ENCODE data around the gene TTLL8.

TTLL8 gene

DNA sequence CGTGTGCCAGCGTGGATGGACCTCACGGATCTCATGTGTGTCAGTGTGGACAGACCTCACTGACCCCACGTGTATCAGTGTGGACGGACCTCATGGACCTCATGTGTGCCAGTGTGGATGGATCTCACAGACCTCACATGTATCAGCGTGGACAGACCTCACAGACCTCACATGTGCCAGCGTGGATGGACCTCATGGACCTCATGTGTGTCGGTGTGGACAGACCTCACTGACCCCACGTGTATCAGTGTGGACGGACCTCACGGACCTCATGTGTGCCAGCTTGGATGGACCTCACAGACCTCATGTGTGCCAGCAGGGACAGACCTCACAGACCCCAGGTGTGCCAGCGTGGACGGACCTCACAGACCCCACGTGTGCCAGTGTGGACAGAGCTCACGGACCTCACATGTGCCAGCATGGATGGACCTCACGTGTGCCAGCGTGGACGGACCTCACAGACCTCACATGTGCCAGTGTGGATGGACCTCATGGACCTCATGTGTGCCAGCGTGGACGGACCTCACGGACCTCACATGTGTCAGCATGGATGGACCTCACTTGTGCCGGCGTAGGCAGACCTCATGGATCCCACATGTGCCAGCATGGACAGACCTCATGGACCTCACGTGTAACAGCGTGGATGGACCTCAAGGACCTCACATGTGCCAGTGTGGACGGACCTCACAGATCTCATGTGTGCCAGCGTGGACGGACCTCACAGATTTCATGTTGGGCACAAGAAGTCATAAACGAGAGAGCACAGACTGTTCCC lies 18.2 kb downstream of the TTLL8 start:
- TF ChIP-seq, protein P1, sequence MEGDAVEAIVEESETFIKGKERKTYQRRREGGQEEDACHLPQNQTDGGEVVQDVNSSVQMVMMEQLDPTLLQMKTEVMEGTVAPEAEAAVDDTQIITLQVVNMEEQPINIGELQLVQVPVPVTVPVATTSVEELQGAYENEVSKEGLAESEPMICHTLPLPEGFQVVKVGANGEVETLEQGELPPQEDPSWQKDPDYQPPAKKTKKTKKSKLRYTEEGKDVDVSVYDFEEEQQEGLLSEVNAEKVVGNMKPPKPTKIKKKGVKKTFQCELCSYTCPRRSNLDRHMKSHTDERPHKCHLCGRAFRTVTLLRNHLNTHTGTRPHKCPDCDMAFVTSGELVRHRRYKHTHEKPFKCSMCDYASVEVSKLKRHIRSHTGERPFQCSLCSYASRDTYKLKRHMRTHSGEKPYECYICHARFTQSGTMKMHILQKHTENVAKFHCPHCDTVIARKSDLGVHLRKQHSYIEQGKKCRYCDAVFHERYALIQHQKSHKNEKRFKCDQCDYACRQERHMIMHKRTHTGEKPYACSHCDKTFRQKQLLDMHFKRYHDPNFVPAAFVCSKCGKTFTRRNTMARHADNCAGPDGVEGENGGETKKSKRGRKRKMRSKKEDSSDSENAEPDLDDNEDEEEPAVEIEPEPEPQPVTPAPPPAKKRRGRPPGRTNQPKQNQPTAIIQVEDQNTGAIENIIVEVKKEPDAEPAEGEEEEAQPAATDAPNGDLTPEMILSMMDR (IDR thresholded peaks at IDR 0.05; ENCODE audit: low read depth, low read length), result no peak
- TF ChIP-seq POLR2A (IDR thresholded peaks at IDR 0.05; ENCODE audit: extremely low read depth, insufficient read length) (no peak), MYC (IDR thresholded peaks at IDR 0.05; ENCODE audit: low read depth, low read length) (no peak)
- TF ChIP-seq, protein P2, sequence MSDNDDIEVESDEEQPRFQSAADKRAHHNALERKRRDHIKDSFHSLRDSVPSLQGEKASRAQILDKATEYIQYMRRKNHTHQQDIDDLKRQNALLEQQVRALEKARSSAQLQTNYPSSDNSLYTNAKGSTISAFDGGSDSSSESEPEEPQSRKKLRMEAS (IDR thresholded peaks at IDR 0.05; ENCODE audit: low read depth, low read length), result no peak
- no peak overlapping the region for H3K4me3 ChIP-seq (ENCODE audit: low read depth, low read length)
- no peak for DNase-seq (ENCODE audit: low read depth)

DNA sequence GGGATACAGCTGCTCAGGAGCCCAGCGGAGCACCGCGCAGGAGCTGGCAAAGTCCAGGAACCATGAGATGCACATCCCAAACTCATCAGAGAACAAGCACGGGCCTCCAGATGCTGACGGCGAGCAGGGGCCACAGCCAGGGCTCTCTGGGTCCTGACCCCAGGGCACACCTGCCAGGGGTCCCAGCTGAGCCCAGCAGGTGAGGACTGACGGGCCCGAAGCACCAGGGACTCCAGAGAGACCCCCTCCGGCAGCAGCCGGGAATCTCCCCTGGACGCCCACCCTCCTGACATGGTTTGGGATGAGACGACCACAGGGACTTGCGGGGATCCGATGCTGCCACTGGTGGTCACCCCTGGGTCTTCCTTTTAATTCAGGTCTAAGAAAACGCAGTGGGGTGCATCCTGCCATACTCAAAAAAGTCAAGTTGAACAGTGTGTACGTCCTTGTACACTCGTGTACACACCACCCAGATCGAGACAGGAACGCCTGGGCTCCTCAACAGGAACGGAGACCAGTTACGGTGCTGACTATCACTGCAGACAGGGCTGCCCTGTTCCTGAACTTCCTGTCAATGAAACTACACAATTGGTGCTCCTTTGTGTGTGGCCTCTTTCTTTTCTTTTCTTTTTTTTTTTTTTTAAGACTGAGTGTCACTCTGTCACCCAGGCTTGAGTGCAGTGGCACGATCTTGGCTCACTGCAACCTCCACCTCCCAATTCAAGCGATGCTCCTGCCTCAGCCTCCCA lies 21.9 kb downstream of the TTLL8 start:
- TF ChIP-seq, protein P1 (IDR thresholded peaks at IDR 0.05; ENCODE audit: low read depth, low read length), result no peak
- TF ChIP-seq POLR2A (IDR thresholded peaks at IDR 0.05; ENCODE audit: extremely low read depth, insufficient read length), result no peak
- TF ChIP-seq, protein P2 (IDR thresholded peaks at IDR 0.05; ENCODE audit: low read depth, low read length), result no peak
- no peak for TF ChIP-seq MYC (IDR thresholded peaks at IDR 0.05; ENCODE audit: low read depth, low read length)
- DNase-seq (ENCODE audit: low read depth), result no peak
- H3K4me3 ChIP-seq (ENCODE audit: low read depth, low read length), result no peak overlapping the region

DNA sequence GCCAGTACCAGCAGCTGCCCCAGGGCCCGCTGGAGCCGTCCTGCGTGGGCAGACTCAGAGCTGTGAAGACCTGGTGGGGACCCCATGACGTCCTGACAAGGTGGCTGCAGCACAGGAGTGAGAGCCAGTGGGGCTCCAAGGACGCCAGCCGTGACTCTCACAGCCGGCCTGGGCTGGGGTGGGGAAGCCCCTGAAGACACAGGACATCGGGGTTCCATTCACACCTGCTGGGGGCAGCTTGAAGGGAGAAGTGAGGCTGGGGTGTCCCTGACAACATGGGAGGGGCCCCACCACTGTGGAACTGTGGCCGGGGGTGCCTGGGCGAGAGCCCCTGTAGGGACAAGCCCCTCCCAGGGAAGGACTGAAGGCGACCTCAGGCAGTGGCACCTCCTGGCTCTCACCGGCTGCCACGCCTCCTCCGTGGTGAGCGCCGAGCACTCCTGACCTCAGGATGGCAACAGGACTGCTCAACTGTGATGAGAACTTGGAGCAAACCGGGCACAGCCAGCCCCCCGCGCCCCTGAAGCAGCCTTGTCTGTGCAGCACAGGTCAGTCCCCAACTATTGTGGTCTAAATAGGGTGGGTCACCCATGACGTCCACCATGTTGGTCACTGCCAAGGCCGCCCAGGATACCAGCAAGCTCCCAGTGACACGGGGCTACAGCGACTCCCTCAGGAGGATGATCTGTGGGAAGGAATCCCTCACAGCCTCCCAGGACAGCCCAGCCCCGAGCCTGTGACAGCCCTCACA lies 22.8 kb downstream of the TTLL8 start:
- DNase-seq (ENCODE audit: low read depth), result no peak
- TF ChIP-seq, protein P2 (IDR thresholded peaks at IDR 0.05; ENCODE audit: low read depth, low read length), result no peak
- no peak overlapping the region for H3K4me3 ChIP-seq (ENCODE audit: low read depth, low read length)

DNA sequence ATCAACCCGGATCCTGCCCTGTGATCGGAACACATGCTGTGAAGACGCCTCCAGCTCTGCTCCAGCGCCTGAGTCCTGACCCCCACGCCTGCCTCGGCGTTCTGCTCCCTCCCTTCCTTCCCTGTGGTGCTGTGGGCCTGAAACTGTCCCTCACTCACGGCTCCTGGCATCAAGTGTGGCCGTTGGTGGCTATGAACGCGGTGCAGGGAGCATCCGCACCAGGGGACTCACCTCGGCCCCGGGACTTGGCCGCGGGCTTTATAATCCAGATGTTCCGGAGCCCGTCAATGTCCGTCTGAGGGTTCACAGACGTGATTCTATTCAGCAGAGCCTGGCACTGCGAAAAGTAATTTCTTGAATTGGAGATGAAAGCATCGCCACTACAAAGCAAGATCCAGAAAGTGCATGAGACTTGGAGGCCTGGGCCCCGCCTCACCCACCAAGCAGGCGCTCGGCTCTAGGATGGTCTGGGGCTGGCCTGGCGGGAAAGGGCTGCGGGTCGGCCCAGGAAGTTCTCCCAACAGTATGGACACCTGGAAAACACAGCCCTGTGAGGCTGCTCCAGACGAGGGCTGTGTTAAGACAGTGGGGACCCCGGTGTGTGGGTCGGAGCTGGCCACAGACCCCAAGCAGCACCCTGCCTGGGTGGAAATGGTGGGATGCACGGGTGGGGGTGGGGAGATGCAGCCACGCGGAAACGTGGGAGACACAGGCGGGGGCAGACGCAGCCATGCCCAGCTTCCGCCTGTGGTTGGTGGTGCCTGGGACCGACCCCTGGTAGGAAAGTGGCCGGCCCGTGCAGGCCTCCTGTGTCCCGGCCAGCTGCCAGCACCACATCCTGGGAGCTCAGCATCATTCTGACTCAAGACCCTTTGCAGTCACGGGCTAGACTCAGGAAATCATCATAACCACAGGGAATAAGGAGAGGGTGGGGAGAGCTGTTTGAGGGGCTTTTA lies 23.7 kb downstream of the TTLL8 start:
- no peak for DNase-seq (ENCODE audit: low read depth)
- no peak overlapping the region for H3K4me3 ChIP-seq (ENCODE audit: low read depth, low read length)
- TF ChIP-seq, protein P2 (IDR thresholded peaks at IDR 0.05; ENCODE audit: low read depth, low read length), result no peak
- TF ChIP-seq POLR2A (IDR thresholded peaks at IDR 0.05; ENCODE audit: extremely low read depth, insufficient read length) (no peak), MYC (IDR thresholded peaks at IDR 0.05; ENCODE audit: low read depth, low read length) (no peak)
- TF ChIP-seq, protein P1 (IDR thresholded peaks at IDR 0.05; ENCODE audit: low read depth, low read length), result no peak

DNA sequence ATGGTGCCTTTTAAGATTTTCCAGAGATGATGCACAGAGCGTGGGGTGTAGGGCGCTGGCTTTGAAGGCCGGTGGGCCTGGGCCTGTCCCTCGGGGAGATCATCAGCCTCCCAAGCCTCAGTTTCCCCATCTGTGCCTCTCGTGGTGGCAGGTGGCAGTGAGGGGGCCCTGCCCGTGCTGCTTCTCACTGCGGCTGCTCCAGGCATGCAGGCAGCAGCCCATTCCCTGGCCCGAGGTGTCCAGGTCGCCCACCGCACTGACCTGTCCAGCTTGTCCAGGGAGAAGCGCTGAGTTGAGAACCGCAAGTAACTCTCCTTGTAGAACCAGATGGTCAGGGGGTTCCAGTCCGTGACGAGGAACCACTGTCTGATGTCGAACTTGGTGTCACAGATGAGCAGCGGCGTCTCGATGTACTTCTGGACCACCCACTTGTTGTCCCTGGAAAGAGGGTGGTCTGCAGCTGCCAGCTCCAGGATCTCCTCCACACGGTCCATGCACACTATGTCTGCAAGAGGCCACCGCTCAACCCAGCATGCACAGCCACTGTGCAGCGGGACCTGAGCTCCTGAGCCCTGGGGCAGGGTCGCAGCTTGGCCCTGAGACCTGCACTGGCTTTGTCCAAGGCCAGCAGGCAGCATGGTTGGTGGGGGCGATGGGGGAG lies 25.0 kb downstream of the TTLL8 start:
- TF ChIP-seq, protein P1 (IDR thresholded peaks at IDR 0.05; ENCODE audit: low read depth, low read length), result no peak
- TF ChIP-seq, protein P2 (IDR thresholded peaks at IDR 0.05; ENCODE audit: low read depth, low read length), result no peak
- TF ChIP-seq MYC (IDR thresholded peaks at IDR 0.05; ENCODE audit: low read depth, low read length) (no peak), POLR2A (IDR thresholded peaks at IDR 0.05; ENCODE audit: extremely low read depth, insufficient read length) (no peak)
- no peak overlapping the region for H3K4me3 ChIP-seq (ENCODE audit: low read depth, low read length)
- no peak for DNase-seq (ENCODE audit: low read depth)
